ENCODE results near the gene ADNP.

Gene ADNP

GRCh38 chr20:50872560-50873425 is 58.4 kb downstream of the ADNP start:
- no peak for DNase-seq (ENCODE audit: low read depth)

GRCh38 chr20:50870561-50871161 is 60.6 kb downstream of the ADNP start:
- DNase-seq (ENCODE audit: low read depth), result no peak

GRCh38 chr20:50868509-50869495 is 62.4 kb downstream of the ADNP start:
- no peak for DNase-seq (ENCODE audit: low read depth)

- DNase-seq (ENCODE audit: low read depth), result no peak
These were observed 63.4 kb downstream of the ADNP start for GRCh38 chr20:50867805-50868204.

- DNase-seq (ENCODE audit: low read depth), result no peak
These were observed 64.4 kb downstream of the ADNP start for GRCh38 chr20:50866831-50867230.

GRCh38 chr20:50866036-50866685 is 65.1 kb downstream of the ADNP start:
- DNase-seq (ENCODE audit: low read depth), result no peak

- no peak for DNase-seq (ENCODE audit: low read depth)
These were observed 65.6 kb downstream of the ADNP start for GRCh38 chr20:50865591-50865990.

- no peak for DNase-seq (ENCODE audit: low read depth)
These were observed 66.1 kb downstream of the ADNP start for GRCh38 chr20:50865114-50865513.

- DNase-seq (ENCODE audit: low read depth), result no peak
These were observed 68.7 kb downstream of the ADNP start for GRCh38 chr20:50862546-50862945.

GRCh38 chr20:50861012-50861411 is 70.2 kb downstream of the ADNP start:
- no peak for DNase-seq (ENCODE audit: low read depth)

GRCh38 chr20:50859161-50859560 is 72.1 kb downstream of the ADNP start:
- no peak for DNase-seq (ENCODE audit: low read depth)

- no peak for DNase-seq (ENCODE audit: low read depth)
These were observed 72.7 kb downstream of the ADNP start for GRCh38 chr20:50858525-50858924.

GRCh38 chr20:50857348-50857747 is 73.9 kb downstream of the ADNP start:
- no peak for DNase-seq (ENCODE audit: low read depth)

GRCh38 chr20:50856475-50857041 is 74.7 kb downstream of the ADNP start:
- no peak for DNase-seq (ENCODE audit: low read depth)

GRCh38 chr20:50855498-50856474 is 75.5 kb downstream of the ADNP start:
- no peak for DNase-seq (ENCODE audit: low read depth)

- DNase-seq (ENCODE audit: low read depth), result no peak
These were observed 76.6 kb downstream of the ADNP start for GRCh38 chr20:50854506-50855249.

GRCh38 chr20:50852085-50852484 is 79.2 kb downstream of the ADNP start:
- no peak for DNase-seq (ENCODE audit: low read depth)

GRCh38 chr20:50850721-50851286 is 80.4 kb downstream of the ADNP start:
- no peak for DNase-seq (ENCODE audit: low read depth)
